ENCODE results near the gene KRTAP9-4.
"Not testable (repeated sequence)": the region's sequence is repeated elsewhere in the genome, so short reads cannot be mapped to it uniquely, and the experiment has no call there.

KRTAP9-4 gene

GRCh38 chr17:41251261-41251660 is 1.8 kb downstream of the KRTAP9-4 start:
- no peaks in the 10 kb centered on the region for H3K36me3 Mint-ChIP-seq (ENCODE audit: low read depth)
- H3K4me1 Mint-ChIP-seq (ENCODE audit: low read depth), result no peaks in the 10 kb centered on the region
- H3K9me3 Mint-ChIP-seq, result no peaks in the 10 kb centered on the region
- no peak overlapping the region for H3K27ac Mint-ChIP-seq
- H3K4me3 Mint-ChIP-seq, result no peak overlapping the region
- DNase-seq, result no peak
- peaks cover 6% of the 10 kb centered on the region for H3K27me3 Mint-ChIP-seq

- Mint-ChIP-seq H3K9me3 (no peaks in the 10 kb centered on the region), H3K27me3 (peaks cover 29% of the 10 kb centered on the region), H3K27ac (no peak overlapping the region), H3K4me1 (ENCODE audit: low read depth) (no peaks in the 10 kb centered on the region), H3K4me3 (no peak overlapping the region), H3K36me3 (ENCODE audit: low read depth) (no peaks in the 10 kb centered on the region)
- DNase-seq, result no peak
These were observed 5.4 kb downstream of the KRTAP9-4 start for GRCh38 chr17:41254861-41255260.

- not testable (repeated sequence) for DNase-seq; H3K36me3 Mint-ChIP-seq (ENCODE audit: low read depth); H3K9me3 Mint-ChIP-seq; H3K27ac Mint-ChIP-seq; H3K4me1 Mint-ChIP-seq (ENCODE audit: low read depth); H3K4me3 Mint-ChIP-seq
- H3K27me3 Mint-ChIP-seq, result peaks cover 37% of the 10 kb centered on the region
These were observed 6.1 kb downstream of the KRTAP9-4 start, which contains the start of gene KRTAP9-9 for GRCh38 chr17:41255381-41256290. Gene KRTAP9-9 (plus strand): TSS chr17:41255384.

GRCh38 chr17:41256291-41256685 is 6.8 kb downstream of the KRTAP9-4 start:
- H3K4me3 Mint-ChIP-seq, result no peak overlapping the region
- H3K27me3 Mint-ChIP-seq, result peaks cover 43% of the 10 kb centered on the region
- H3K9me3 Mint-ChIP-seq, result no peaks in the 10 kb centered on the region
- no peak for DNase-seq
- no peaks in the 10 kb centered on the region for H3K36me3 Mint-ChIP-seq (ENCODE audit: low read depth)
- H3K4me1 Mint-ChIP-seq (ENCODE audit: low read depth), result no peaks in the 10 kb centered on the region
- H3K27ac Mint-ChIP-seq, result no peak overlapping the region

- no peak for DNase-seq
- no peaks in the 10 kb centered on the region for H3K36me3 Mint-ChIP-seq (ENCODE audit: low read depth)
- H3K27ac Mint-ChIP-seq, result no peak overlapping the region
- H3K4me1 Mint-ChIP-seq (ENCODE audit: low read depth), result no peaks in the 10 kb centered on the region
- no peak overlapping the region for H3K4me3 Mint-ChIP-seq
- peaks cover 40% of the 10 kb centered on the region for H3K27me3 Mint-ChIP-seq
- no peaks in the 10 kb centered on the region for H3K9me3 Mint-ChIP-seq
These were observed 8.9 kb downstream of the KRTAP9-4 start for GRCh38 chr17:41258406-41258805.

- H3K9me3 Mint-ChIP-seq, result no peaks in the 10 kb centered on the region
- no peak overlapping the region for H3K27ac Mint-ChIP-seq
- peaks cover 56% of the 10 kb centered on the region for H3K27me3 Mint-ChIP-seq
- DNase-seq, result no peak
- H3K4me3 Mint-ChIP-seq, result no peak overlapping the region
- H3K36me3 Mint-ChIP-seq (ENCODE audit: low read depth), result no peaks in the 10 kb centered on the region
- no peaks in the 10 kb centered on the region for H3K4me1 Mint-ChIP-seq (ENCODE audit: low read depth)
These were observed 13.7 kb downstream of the KRTAP9-4 start for GRCh38 chr17:41263212-41263611.

- Mint-ChIP-seq H3K36me3 (ENCODE audit: low read depth) (no peaks in the 10 kb centered on the region), H3K27ac (no peak overlapping the region), H3K4me1 (ENCODE audit: low read depth) (no peaks in the 10 kb centered on the region), H3K27me3 (peaks cover 50% of the 10 kb centered on the region), H3K4me3 (no peak overlapping the region), H3K9me3 (no peaks in the 10 kb centered on the region)
- no peak for DNase-seq
These were observed 15.1 kb downstream of the KRTAP9-4 start for GRCh38 chr17:41264599-41264998.

- Mint-ChIP-seq H3K4me1 (ENCODE audit: low read depth) (no peaks in the 10 kb centered on the region), H3K4me3 (no peak within 1 kb of the TSS), H3K27ac (no peak within 1 kb of the TSS), H3K36me3 (ENCODE audit: low read depth) (no peaks in the 10 kb centered on the region), H3K9me3 (no peaks in the 10 kb centered on the region), H3K27me3 (peaks cover 47% of the 10 kb centered on the region)
- DNase-seq, result no peak
These were observed 15.6 kb downstream of the KRTAP9-4 start, which contains the start of gene KRTAP9-6 for GRCh38 chr17:41265078-41265477. Gene KRTAP9-6 (plus strand): TSS chr17:41265378. CDS start chr17:41265378, 0 bp downstream.

GRCh38 chr17:41267711-41268110 is 18.2 kb downstream of the KRTAP9-4 start:
- Mint-ChIP-seq H3K36me3 (ENCODE audit: low read depth) (no peaks in the 10 kb centered on the region), H3K27ac (no peak overlapping the region), H3K27me3 (peaks cover 40% of the 10 kb centered on the region), H3K4me1 (ENCODE audit: low read depth) (peaks cover 12% of the 10 kb centered on the region), H3K9me3 (no peaks in the 10 kb centered on the region), H3K4me3 (no peak overlapping the region)
- no peak for DNase-seq

- H3K27me3 Mint-ChIP-seq, result peaks cover 42% of the 10 kb centered on the region
- not testable (repeated sequence) for H3K36me3 Mint-ChIP-seq (ENCODE audit: low read depth); H3K9me3 Mint-ChIP-seq; H3K27ac Mint-ChIP-seq; H3K4me3 Mint-ChIP-seq; DNase-seq
- peaks cover 12% of the 10 kb centered on the region for H3K4me1 Mint-ChIP-seq (ENCODE audit: low read depth)
These were observed 21.8 kb downstream of the KRTAP9-4 start for GRCh38 chr17:41271323-41271722.

- peaks cover 12% of the 10 kb centered on the region for H3K4me1 Mint-ChIP-seq (ENCODE audit: low read depth)
- no peak overlapping the region for H3K4me3 Mint-ChIP-seq
- no peak for DNase-seq
- no peaks in the 10 kb centered on the region for H3K9me3 Mint-ChIP-seq
- no peaks in the 10 kb centered on the region for H3K36me3 Mint-ChIP-seq (ENCODE audit: low read depth)
- peaks cover 41% of the 10 kb centered on the region for H3K27me3 Mint-ChIP-seq
- H3K27ac Mint-ChIP-seq, result no peak overlapping the region
These were observed 22.4 kb downstream of the KRTAP9-4 start for GRCh38 chr17:41271858-41272257.

- not testable (repeated sequence) for DNase-seq; H3K4me3 Mint-ChIP-seq; H3K9me3 Mint-ChIP-seq; H3K36me3 Mint-ChIP-seq (ENCODE audit: low read depth); H3K27ac Mint-ChIP-seq; H3K4me1 Mint-ChIP-seq (ENCODE audit: low read depth)
- peaks cover 28% of the 10 kb centered on the region for H3K27me3 Mint-ChIP-seq
These were observed 26.2 kb downstream of the KRTAP9-4 start, which contains the start of gene KRTAP9-7 for GRCh38 chr17:41275648-41276190. Gene KRTAP9-7 (plus strand): TSS chr17:41275698. CDS start chr17:41275698, 0 bp downstream.

GRCh38 chr17:41278176-41278955 is 28.9 kb downstream of the KRTAP9-4 start:
- Mint-ChIP-seq H3K27ac (no peak overlapping the region), H3K27me3 (peaks cover 21% of the 10 kb centered on the region), H3K4me1 (ENCODE audit: low read depth) (no peaks in the 10 kb centered on the region), H3K4me3 (no peak overlapping the region), H3K36me3 (ENCODE audit: low read depth) (no peaks in the 10 kb centered on the region), H3K9me3 (no peaks in the 10 kb centered on the region)
- no peak for DNase-seq

- no peak overlapping the region for H3K27ac Mint-ChIP-seq
- H3K9me3 Mint-ChIP-seq, result no peaks in the 10 kb centered on the region
- no peaks in the 10 kb centered on the region for H3K27me3 Mint-ChIP-seq
- no peak for DNase-seq
- H3K4me1 Mint-ChIP-seq (ENCODE audit: low read depth), result peaks cover 15% of the 10 kb centered on the region
- H3K36me3 Mint-ChIP-seq (ENCODE audit: low read depth), result no peaks in the 10 kb centered on the region
- no peak overlapping the region for H3K4me3 Mint-ChIP-seq
These were observed 34.6 kb downstream of the KRTAP9-4 start for GRCh38 chr17:41284043-41284442.

All from activated T-cell treated with anti-CD3 and anti-CD28 coated beads, Interleukin-2, amount 50 U/mL, for 24 hours (primary cell).